K562 (cell line): ENCODE data around the gene FUT4. TPM values are rescaled to one million over a fixed set of nuclear protein-coding genes. Genes with fewer than 3 reads are reported as not detected.

Experiments
- ATAC-seq: fragments of 200-7000 bp; cut with Tn5 transposase; 3 replicates; pipeline ENCODE4 v1.9.1; 2020; ENCODE audit warnings: moderate library complexity
- BruUV-seq: library from RNA; stranded (reverse); fragments of 400-500 nt; replicated peaks from 2 replicates; lab custom pipeline; 2021; lab: Mats Ljungman, UMichigan
- CTCF ChIA-PET: fragments of 300-600 bp; formaldehyde crosslinking; extraction: SDS; loops from one replicate; lab custom pipeline; 2021; ENCODE audit warnings: low intra/inter-chr PET ratio; lab: Yijun Ruan, JAX
- POLR2A ChIA-PET: fragments of 300-600, 350-650 bp; sonication (Branson Sonifier 250); formaldehyde crosslinking; extraction: SDS; loops from one replicate; lab custom pipeline; 2021; ENCODE audit warnings: antibody characterized with exemption, inconsistent platforms; lab: Yijun Ruan, JAX
- DNase-seq, 4 experiments: peaks; one replicate each; pipeline versions ENCODE4 v3.0.0 to v3.0.0-alpha.2; 2011 to 2018; ENCODE audit warnings: low spot score in 3 of 4, mixed read lengths in 3 of 4; ENCODE audit errors: extremely low read depth in 1 of 4
- FAIRE-seq: peaks from 2 replicates; lab custom pipeline; 2011; peaks lifted over from hg19 to GRCh38; lab: Jason Lieb, UNC
- H2AFZ ChIP-seq: 2 replicates; pipeline ENCODE4 v1.6.0; 2011; ENCODE audit warnings: low read depth, low read length, control low read depth, inconsistent platforms
- H3K27ac ChIP-seq: fragments of 200-600 bp; 3 replicates; pipeline ENCODE4 v1.8.0; 2011; ENCODE audit warnings: low read depth, mild to moderate bottlenecking, control low read depth, inconsistent platforms, low read length, moderate library complexity, mixed read lengths; ENCODE audit errors: extremely low read depth
- H3K27me3 ChIP-seq, 2 experiments: fragments of 300-600 bp in 1 of 2; 2 replicates in 1 of 2; 3 replicates in 1 of 2; pipeline versions ENCODE4 v1.6.0 to v1.8.0; 2011; ENCODE audit warnings: inconsistent platforms in 2 of 2, low read length in 2 of 2, mild to moderate bottlenecking in 1 of 2, mixed read lengths in 1 of 2, moderate library complexity in 1 of 2; ENCODE audit not compliant: control insufficient read depth in 2 of 2, insufficient read depth in 2 of 2
- H3K36me3 ChIP-seq: fragments of 300-600 bp; 3 replicates; pipeline ENCODE4 v1.8.0; 2011; ENCODE audit warnings: mild to moderate bottlenecking, low read length, inconsistent platforms; ENCODE audit not compliant: control insufficient read depth, insufficient read depth
- H3K4me1 ChIP-seq, 2 experiments: fragments of 200-600 bp in 1 of 2; replicated peaks in 1 of 2; 2 replicates in 1 of 2; 3 replicates in 1 of 2; pipeline versions ENCODE4 v1.5.1 to v1.8.0; 2011; ENCODE audit warnings: inconsistent platforms in 2 of 2, low read length in 2 of 2, mild to moderate bottlenecking in 1 of 2, mixed read lengths in 1 of 2, moderate library complexity in 1 of 2; ENCODE audit not compliant: control insufficient read depth in 2 of 2, insufficient read depth in 2 of 2
- H3K4me2 ChIP-seq: 2 replicates; pipeline ENCODE4 v1.6.1; 2011; ENCODE audit warnings: low read length, control low read depth, inconsistent platforms, mixed read lengths; ENCODE audit not compliant: insufficient read depth
- H3K4me3 ChIP-seq: fragments of 200-600 bp; sonication (generic), shearing (Covaris generic); 2 replicates; pipeline ENCODE4 v1.5.1; 2016; ENCODE audit warnings: control low read depth, inconsistent platforms
- H3K79me2 ChIP-seq: fragments of 200-600 bp; 3 replicates; pipeline ENCODE4 v1.8.0; 2011; ENCODE audit warnings: low read length, inconsistent platforms; ENCODE audit not compliant: control insufficient read depth, insufficient read depth
- H3K9ac ChIP-seq, 2 experiments: 2 replicates each; pipeline versions ENCODE4 v1.6.0 to v1.6.1; 2011; ENCODE audit warnings: low read depth in 2 of 2, low read length in 2 of 2, control low read depth in 1 of 2, inconsistent platforms in 1 of 2, mild to moderate bottlenecking in 1 of 2, mixed read lengths in 1 of 2; ENCODE audit not compliant: insufficient read depth in 1 of 2
- H3K9me1 ChIP-seq: one replicate; pipeline ENCODE4 v1.6.0; 2011; ENCODE audit warnings: inconsistent platforms, mild to moderate bottlenecking, low read length, moderate library complexity; ENCODE audit not compliant: control insufficient read depth, insufficient read depth
- H3K9me3 ChIP-seq: replicated peaks from 2 replicates; pipeline ENCODE4 v1.5.1; 2011; ENCODE audit warnings: low read depth, low read length, inconsistent platforms; ENCODE audit not compliant: control insufficient read depth, insufficient read depth
- H4K20me1 ChIP-seq: replicated peaks from 2 replicates; pipeline ENCODE4 v1.6.1; 2011; ENCODE audit warnings: low read length, inconsistent platforms, mixed read lengths; ENCODE audit not compliant: control insufficient read depth, insufficient read depth
- CXXC5 ChIP-seq: fragments of 250-450 bp; sonication (Bioruptor Pico); IDR thresholded peaks from 2 replicates; pipeline ENCODE4 v1.8.0; 2022; ENCODE audit warnings: inconsistent platforms, mild to moderate bottlenecking, moderate library complexity
- MBD1 ChIP-seq: fragments of 250-450 bp; sonication (Bioruptor Pico); IDR thresholded peaks from 2 replicates; pipeline ENCODE4 v1.8.0; 2022; ENCODE audit warnings: inconsistent platforms
- ZBTB33 ChIP-seq: sonication (generic); formaldehyde crosslinking; IDR thresholded peaks from 2 replicates; pipeline ENCODE4 v1.8.1; 2023; ENCODE audit warnings: mild to moderate bottlenecking, missing genetic modification reagents
- WGBS: fragments of 100-300 bp; shearing (Covaris generic); methylation state at CpG from one replicate; pipeline ENCODE4 v1.1.6; 2016; ENCODE audit warnings: low coverage, mixed read lengths; ENCODE audit not compliant: insufficient coverage; ENCODE audit errors: missing lambda C conversion rate; 5-methylcytosine and 5-hydroxymethylcytosine counted together
- in situ Hi-C: fragments of 300-500 bp; cut with MboI; formaldehyde crosslinking; loops from 4 replicates; pipeline ENCODE4 v1.15.0; 2018; ENCODE audit warnings: inconsistent platforms, mixed read lengths
- intact Hi-C: fragments of 100-400 bp; cut with micrococcal nuclease; formaldehyde crosslinking; loops from 2 replicates; pipeline ENCODE4 v1.14.2; 2022
- polyA plus RNA-seq, 8 experiments: library from polyadenylated mRNA; depleted of rRNA in 4 of 8; stranded (reverse) in 5 of 8; unstranded in 3 of 8; fragments of >200 nt; fragmentation: Nextera tagmentation in 2 of 8; fragmentation: Illumina TruSeq in 1 of 8; extraction: Ambion mirVana in 2 of 8; extraction: Trizol in 1 of 8; gene quantifications; 2 replicates each; pipeline versions ENCODE4 v1.2.1 to v1.2.3, GENCODE V29; 2011 to 2014; ENCODE audit warnings: inconsistent platforms in 1 of 8, missing spikeins in 1 of 8
- total RNA-seq, 7 experiments: library from RNA; depleted of rRNA in 6 of 7; stranded (reverse); fragments of >200 nt in 6 of 7; fragmentation: Illumina TruSeq in 2 of 7; extraction: Trizol in 2 of 7; gene quantifications; 2 replicates each; pipeline versions ENCODE4 v1.2.1 to v1.2.3, GENCODE V29; 2011 to 2021; ENCODE audit warnings: low replicate concordance in 1 of 7
- TF ChIP-seq, protein P1 (sequence below), 2 experiments: fragments of 450-650 bp; IDR thresholded peaks; 2 replicates each; pipeline ENCODE4 v1.6.1; 2016

FUT4 gene
- total and polyA plus RNA-seq, 9 of the 15 experiments (the other 6 are each of a cell fraction or from before 2014, with no cell fraction given), result 1.1 to 8.9 (median 5.5) TPM

- BruUV-seq, result no TSS peak
- in situ Hi-C loops (no loop called here), intact Hi-C loops (no loop called here)
- FAIRE-seq (no peak), ATAC-seq (no peak), DNase-seq (no peak)
- no peak overlapping the region for H3K27ac ChIP-seq
- peaks cover 32% of the 10 kb centered on the region for H3K79me2 ChIP-seq
- peaks cover 32% of the 10 kb centered on the region in 2 experiments; a peak in 4 of 5 replicates for H3K4me1 ChIP-seq
- no peaks in the 10 kb centered on the region for H3K9me3 ChIP-seq
- H3K4me2 ChIP-seq, result peak overlapping the region; percentile 84
- peak overlapping the region in 1 of 2 experiments; percentile 92; a peak in 3 of 4 replicates for H3K9ac ChIP-seq
- TF ChIP-seq CXXC5 (CRISPR knock-in tag) (no peak), ZBTB33 (CRISPR knock-in tag) (peak; percentile 76), MBD1 (CRISPR knock-in tag) (peak; percentile 31; the same call in 1 of the 2 replicates)
- TF ChIP-seq, protein P1, sequence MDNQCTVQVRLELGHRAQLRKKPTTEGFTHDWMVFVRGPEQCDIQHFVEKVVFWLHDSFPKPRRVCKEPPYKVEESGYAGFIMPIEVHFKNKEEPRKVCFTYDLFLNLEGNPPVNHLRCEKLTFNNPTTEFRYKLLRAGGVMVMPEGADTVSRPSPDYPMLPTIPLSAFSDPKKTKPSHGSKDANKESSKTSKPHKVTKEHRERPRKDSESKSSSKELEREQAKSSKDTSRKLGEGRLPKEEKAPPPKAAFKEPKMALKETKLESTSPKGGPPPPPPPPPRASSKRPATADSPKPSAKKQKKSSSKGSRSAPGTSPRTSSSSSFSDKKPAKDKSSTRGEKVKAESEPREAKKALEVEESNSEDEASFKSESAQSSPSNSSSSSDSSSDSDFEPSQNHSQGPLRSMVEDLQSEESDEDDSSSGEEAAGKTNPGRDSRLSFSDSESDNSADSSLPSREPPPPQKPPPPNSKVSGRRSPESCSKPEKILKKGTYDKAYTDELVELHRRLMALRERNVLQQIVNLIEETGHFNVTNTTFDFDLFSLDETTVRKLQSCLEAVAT (IDR thresholded peaks at IDR 0.05), result 0 out of 4 replicates have a peak, but pooled peaks of 1 of the 2 experiments have one; percentile 20
- H3K9me1 ChIP-seq, result no peaks in the 10 kb centered on the region
- no peaks in the 10 kb centered on the region for H3K27me3 ChIP-seq
- H3K36me3 ChIP-seq, result peaks cover 13% of the 10 kb centered on the region; the same call in 2 of the 3 replicates
- H4K20me1 ChIP-seq, result no peaks in the 10 kb centered on the region; the same call in 1 of the 2 replicates
- H2AFZ ChIP-seq, result no peak overlapping the region
- WGBS, result 82% methylated on average over 45 of the region's 54 CpGs
- ChIA-PET CTCF (no interaction called here), POLR2A (interaction anchor here (0.7 to 1.9 kb wide), 5 partner anchors 9 to 714 kb away, joined by 3 to 5 read pairs (median 3); no protein-coding TSS in a partner anchor)
- peak overlapping the region; percentile 71 for H3K4me3 ChIP-seq
Observed at GRCh38 chr11:94545264-94546161, 1.8 kb downstream of the FUT4 start.
